Measurements from ENCODE around the gene SMARCA4.

The SMARCA4 gene

GRCh38 chr19:11054200-11054599 lies 93.4 kb downstream of the SMARCA4 start:
- no peak overlapping the region for H3K9ac ChIP-seq (ENCODE audit: low read length)
- H3K36me3 ChIP-seq (ENCODE audit: control insufficient read depth, insufficient read depth, low read length), result peaks cover 8% of the 10 kb centered on the region
- peaks cover 24% of the 10 kb centered on the region for H3K4me1 ChIP-seq (ENCODE audit: control insufficient read depth, insufficient read depth, low read length)
- no peaks in the 10 kb centered on the region for H3K9me3 ChIP-seq (ENCODE audit: control insufficient read depth, low read length)
- no peaks in the 10 kb centered on the region for H3K27me3 ChIP-seq (ENCODE audit: control insufficient read depth, insufficient read depth, low read length)
- H3K4me3 ChIP-seq (ENCODE audit: low read length), result no peak overlapping the region

GRCh38 chr19:11054628-11055027 lies 93.8 kb downstream of the SMARCA4 start:
- H3K36me3 ChIP-seq (ENCODE audit: control insufficient read depth, insufficient read depth, low read length), result peaks cover 8% of the 10 kb centered on the region

GRCh38 chr19:11058246-11059030 lies 97.6 kb downstream of the SMARCA4 start:
- no peaks in the 10 kb centered on the region for H3K9me3 ChIP-seq (ENCODE audit: control insufficient read depth, low read length)
- H3K4me3 ChIP-seq (ENCODE audit: low read length), result no peak overlapping the region
- H3K9ac ChIP-seq (ENCODE audit: low read length), result no peak overlapping the region
- H3K27me3 ChIP-seq (ENCODE audit: control insufficient read depth, insufficient read depth, low read length), result no peaks in the 10 kb centered on the region
- peaks cover 4% of the 10 kb centered on the region for H3K36me3 ChIP-seq (ENCODE audit: control insufficient read depth, insufficient read depth, low read length)
- peaks cover 14% of the 10 kb centered on the region for H3K4me1 ChIP-seq (ENCODE audit: control insufficient read depth, insufficient read depth, low read length)

More at GRCh38 chr19:11054628-11055027, 93.8 kb downstream of the SMARCA4 start:
- Histone ChIP-seq H3K4me3 (ENCODE audit: low read length) (no peak overlapping the region), H3K4me1 (ENCODE audit: control insufficient read depth, insufficient read depth, low read length) (peaks cover 24% of the 10 kb centered on the region), H3K27me3 (ENCODE audit: control insufficient read depth, insufficient read depth, low read length) (no peaks in the 10 kb centered on the region), H3K9me3 (ENCODE audit: control insufficient read depth, low read length) (no peaks in the 10 kb centered on the region), H3K9ac (ENCODE audit: low read length) (no peak overlapping the region)

GRCh38 chr19:11059511-11060358 lies 98.9 kb downstream of the SMARCA4 start:
- no peak overlapping the region for H3K9ac ChIP-seq (ENCODE audit: low read length)
- H3K36me3 ChIP-seq (ENCODE audit: control insufficient read depth, insufficient read depth, low read length), result no peaks in the 10 kb centered on the region
- H3K9me3 ChIP-seq (ENCODE audit: control insufficient read depth, low read length), result no peaks in the 10 kb centered on the region
- H3K4me1 ChIP-seq (ENCODE audit: control insufficient read depth, insufficient read depth, low read length), result peaks cover 1% of the 10 kb centered on the region
- no peak overlapping the region for H3K4me3 ChIP-seq (ENCODE audit: low read length)
- H3K27me3 ChIP-seq (ENCODE audit: control insufficient read depth, insufficient read depth, low read length), result no peaks in the 10 kb centered on the region

GRCh38 chr19:11061952-11062351 lies 101.1 kb downstream of the SMARCA4 start:
- Histone ChIP-seq H3K36me3 (ENCODE audit: control insufficient read depth, insufficient read depth, low read length) (no peaks in the 10 kb centered on the region), H3K9me3 (ENCODE audit: control insufficient read depth, low read length) (no peaks in the 10 kb centered on the region), H3K4me3 (ENCODE audit: low read length) (no peak overlapping the region), H3K27me3 (ENCODE audit: control insufficient read depth, insufficient read depth, low read length) (no peaks in the 10 kb centered on the region), H3K4me1 (ENCODE audit: control insufficient read depth, insufficient read depth, low read length) (no peaks in the 10 kb centered on the region), H3K9ac (ENCODE audit: low read length) (no peak overlapping the region)

GRCh38 chr19:11063434-11063833 lies 102.6 kb downstream of the SMARCA4 start:
- H3K27me3 ChIP-seq (ENCODE audit: control insufficient read depth, insufficient read depth, low read length), result no peaks in the 10 kb centered on the region
- no peak overlapping the region for H3K9ac ChIP-seq (ENCODE audit: low read length)
- H3K4me3 ChIP-seq (ENCODE audit: low read length), result no peak overlapping the region
- no peaks in the 10 kb centered on the region for H3K9me3 ChIP-seq (ENCODE audit: control insufficient read depth, low read length)
- no peaks in the 10 kb centered on the region for H3K4me1 ChIP-seq (ENCODE audit: control insufficient read depth, insufficient read depth, low read length)
- no peaks in the 10 kb centered on the region for H3K36me3 ChIP-seq (ENCODE audit: control insufficient read depth, insufficient read depth, low read length)

- Histone ChIP-seq H3K9me3 (ENCODE audit: control insufficient read depth, low read length) (no peaks in the 10 kb centered on the region), H3K4me3 (ENCODE audit: low read length) (no peak overlapping the region), H3K36me3 (ENCODE audit: control insufficient read depth, insufficient read depth, low read length) (no peaks in the 10 kb centered on the region), H3K4me1 (ENCODE audit: control insufficient read depth, insufficient read depth, low read length) (no peaks in the 10 kb centered on the region), H3K27me3 (ENCODE audit: control insufficient read depth, insufficient read depth, low read length) (no peaks in the 10 kb centered on the region), H3K9ac (ENCODE audit: low read length) (no peak overlapping the region)
These were observed 104.0 kb downstream of the SMARCA4 start for GRCh38 chr19:11064831-11065303.

GRCh38 chr19:11066326-11066725 lies 105.5 kb downstream of the SMARCA4 start:
- Histone ChIP-seq H3K4me1 (ENCODE audit: control insufficient read depth, insufficient read depth, low read length) (no peaks in the 10 kb centered on the region), H3K9ac (ENCODE audit: low read length) (no peak overlapping the region), H3K4me3 (ENCODE audit: low read length) (no peak overlapping the region), H3K9me3 (ENCODE audit: control insufficient read depth, low read length) (no peaks in the 10 kb centered on the region), H3K27me3 (ENCODE audit: control insufficient read depth, insufficient read depth, low read length) (no peaks in the 10 kb centered on the region), H3K36me3 (ENCODE audit: control insufficient read depth, insufficient read depth, low read length) (no peaks in the 10 kb centered on the region)

GRCh38 chr19:11067356-11068113 lies 106.7 kb downstream of the SMARCA4 start:
- Histone ChIP-seq H3K4me1 (ENCODE audit: control insufficient read depth, insufficient read depth, low read length) (no peaks in the 10 kb centered on the region), H3K9me3 (ENCODE audit: control insufficient read depth, low read length) (no peaks in the 10 kb centered on the region), H3K27me3 (ENCODE audit: control insufficient read depth, insufficient read depth, low read length) (no peaks in the 10 kb centered on the region), H3K36me3 (ENCODE audit: control insufficient read depth, insufficient read depth, low read length) (no peaks in the 10 kb centered on the region), H3K4me3 (ENCODE audit: low read length) (no peak overlapping the region), H3K9ac (ENCODE audit: low read length) (no peak overlapping the region)

- Histone ChIP-seq H3K4me3 (ENCODE audit: low read length) (no peak overlapping the region), H3K36me3 (ENCODE audit: control insufficient read depth, insufficient read depth, low read length) (no peaks in the 10 kb centered on the region), H3K9me3 (ENCODE audit: control insufficient read depth, low read length) (no peaks in the 10 kb centered on the region)
These were observed 108.7 kb downstream of the SMARCA4 start for GRCh38 chr19:11069561-11069960.

GRCh38 chr19:11070123-11070522 lies 109.3 kb downstream of the SMARCA4 start:
- no peaks in the 10 kb centered on the region for H3K27me3 ChIP-seq (ENCODE audit: control insufficient read depth, insufficient read depth, low read length)
- H3K9me3 ChIP-seq (ENCODE audit: control insufficient read depth, low read length), result no peaks in the 10 kb centered on the region
- no peak overlapping the region for H3K4me3 ChIP-seq (ENCODE audit: low read length)
- no peaks in the 10 kb centered on the region for H3K36me3 ChIP-seq (ENCODE audit: control insufficient read depth, insufficient read depth, low read length)
- H3K9ac ChIP-seq (ENCODE audit: low read length), result no peak overlapping the region
- H3K4me1 ChIP-seq (ENCODE audit: control insufficient read depth, insufficient read depth, low read length), result no peaks in the 10 kb centered on the region

More at GRCh38 chr19:11069561-11069960, 108.7 kb downstream of the SMARCA4 start:
- no peak overlapping the region for H3K9ac ChIP-seq (ENCODE audit: low read length)
- no peaks in the 10 kb centered on the region for H3K4me1 ChIP-seq (ENCODE audit: control insufficient read depth, insufficient read depth, low read length)
- no peaks in the 10 kb centered on the region for H3K27me3 ChIP-seq (ENCODE audit: control insufficient read depth, insufficient read depth, low read length)
